Breast epithelium (tissue), 4 donors: ENCODE data around the gene EFNA1. TPM values are rescaled to one million over a fixed set of nuclear protein-coding genes. Genes with fewer than 3 reads are reported as not detected.

Source experiments
- DNase-seq, 2 donors: peaks; one replicate each; pipeline ENCODE4 v3.0.0-alpha.2; 2019; ENCODE audit warnings: low spot score in 2 of 2
- H3K27ac ChIP-seq, 2 donors: fragments of 200-600 bp; sonication (generic) in 1 of 2; one replicate each; pipeline ENCODE4 v1.5.1; 2016 to 2019; ENCODE audit warnings: mild to moderate bottlenecking in 1 of 2
- H3K27me3 ChIP-seq, 2 donors: fragments of 200-600 bp; sonication (generic) in 1 of 2; one replicate each; pipeline versions ENCODE4 v1.5.1 to v1.6.0; 2017 to 2019; ENCODE audit warnings: control low read depth in 1 of 2, mild to moderate bottlenecking in 1 of 2
- H3K36me3 ChIP-seq: fragments of 200-600 bp; one replicate; pipeline ENCODE4 v1.5.1; 2019
- H3K4me1 ChIP-seq, 2 donors: fragments of 200-600 bp; sonication (generic); one replicate each; pipeline ENCODE4 v1.5.1; 2016 to 2019; ENCODE audit warnings: control low read depth in 1 of 2
- H3K4me3 ChIP-seq, 3 donors: fragments of 200-600 bp; sonication (generic); 1 replicate in 2 of 3; 2 replicates in 1 of 3; pipeline ENCODE4 v1.5.1; 2016 to 2019; ENCODE audit warnings: mild to moderate bottlenecking in 3 of 3, moderate library complexity in 2 of 3
- H3K9me3 ChIP-seq, 2 donors: fragments of 200-600 bp; sonication (generic) in 1 of 2; one replicate each; pipeline ENCODE4 v1.5.1; 2016 to 2019; ENCODE audit warnings: control low read depth in 1 of 2
- CTCF ChIP-seq, 3 donors: fragments of 450-650 bp; IDR thresholded peaks; one replicate each; pipeline ENCODE4 v1.5.1; 2016 to 2017; ENCODE audit warnings: antibody characterized with exemption in 3 of 3, mild to moderate bottlenecking in 3 of 3, moderate library complexity in 3 of 3
- POLR2A ChIP-seq: fragments of 450-650 bp; IDR thresholded peaks from one replicate; pipeline ENCODE4 v1.6.1; 2016; ENCODE audit warnings: antibody characterized with exemption, mild to moderate bottlenecking, moderate library complexity
- POLR2AphosphoS5 ChIP-seq, 3 donors: sonication (generic); formaldehyde crosslinking; IDR thresholded peaks; one replicate each; pipeline ENCODE4 v1.6.1; 2017; ENCODE audit warnings: antibody characterized with exemption in 3 of 3
- intact Hi-C: fragments of 100-400 bp; cut with DNase I; formaldehyde crosslinking; loops from one replicate; pipeline ENCODE4 v1.15.1; 2023; ENCODE audit warnings: low total_unique reads
- total RNA-seq, 3 donors: library from RNA; depleted of rRNA; stranded (reverse); fragments of >200 nt; gene quantifications; one replicate each; pipeline ENCODE4 v1.1.0, GENCODE V29; 2016

Gene EFNA1
- total RNA-seq, 3 donors from 2014 or later, result 18.7 to 163 (median 120) TPM

DNA sequence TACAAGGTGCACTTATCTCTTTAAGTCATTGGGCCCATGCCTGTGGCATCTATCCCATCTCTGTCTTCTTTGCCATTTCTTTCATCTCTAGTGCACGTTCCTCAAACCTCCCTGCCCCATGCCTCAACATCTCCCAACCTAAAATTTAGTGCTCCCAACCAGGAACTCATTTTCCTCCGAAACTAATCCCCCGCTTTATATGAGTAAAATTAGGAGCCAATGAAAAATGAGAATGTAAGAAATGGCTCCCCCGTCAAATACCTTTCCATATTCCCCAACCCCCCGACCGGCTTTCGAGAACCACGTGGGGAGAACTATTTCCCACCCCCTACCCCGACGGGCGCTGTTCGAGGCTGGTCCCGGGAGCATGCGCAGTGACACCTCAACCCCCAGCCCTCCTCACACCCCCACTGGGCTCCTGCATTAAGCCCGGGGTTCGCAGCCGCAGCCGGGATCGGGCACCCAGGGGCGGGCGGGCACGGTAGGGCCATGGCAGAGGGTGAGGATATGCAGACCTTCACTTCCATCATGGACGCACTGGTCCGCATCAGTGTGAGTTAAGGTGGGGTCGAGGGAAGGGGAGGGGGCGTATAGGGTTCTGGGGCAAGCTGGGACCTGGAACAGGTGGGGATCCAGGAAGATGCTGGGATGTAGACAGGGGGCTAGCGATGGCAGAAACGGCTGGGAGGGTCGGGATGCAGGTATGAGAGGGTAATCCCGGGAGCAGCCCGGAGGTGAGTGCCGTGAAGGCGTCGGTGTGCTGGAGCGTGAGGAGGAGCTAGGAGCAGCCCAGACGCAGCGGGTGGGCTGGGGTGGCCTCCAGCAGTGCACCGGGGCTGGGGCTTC lies 46.0 kb downstream of the EFNA1 start, which contains the start of gene TRIM46:
TRIM46 (plus strand) TSS at position 372 of the 846 bp plus-strand sequence; CDS start at position 490, 118 bp downstream.
- DNase-seq, result peak; percentile 17 to 51
- TF ChIP-seq CTCF (IDR thresholded peaks at IDR 0.05) (no peak), POLR2A (no peak), POLR2AphosphoS5 (IDR thresholded peaks at IDR 0.05) (no peak)
- intact Hi-C loops, result no loop called here
- Histone ChIP-seq H3K36me3 (no peaks in the 10 kb centered on the region), H3K27ac (peak within 1 kb of the TSS; percentile 96 to 98), H3K4me1 (peaks cover 0 to 10% of the 10 kb centered on the region in 2 donors), H3K27me3 (no peaks in the 10 kb centered on the region), H3K4me3 (peak within 1 kb of the TSS; percentile 76 to 90 (median 82)), H3K9me3 (no peaks in the 10 kb centered on the region)

DNA sequence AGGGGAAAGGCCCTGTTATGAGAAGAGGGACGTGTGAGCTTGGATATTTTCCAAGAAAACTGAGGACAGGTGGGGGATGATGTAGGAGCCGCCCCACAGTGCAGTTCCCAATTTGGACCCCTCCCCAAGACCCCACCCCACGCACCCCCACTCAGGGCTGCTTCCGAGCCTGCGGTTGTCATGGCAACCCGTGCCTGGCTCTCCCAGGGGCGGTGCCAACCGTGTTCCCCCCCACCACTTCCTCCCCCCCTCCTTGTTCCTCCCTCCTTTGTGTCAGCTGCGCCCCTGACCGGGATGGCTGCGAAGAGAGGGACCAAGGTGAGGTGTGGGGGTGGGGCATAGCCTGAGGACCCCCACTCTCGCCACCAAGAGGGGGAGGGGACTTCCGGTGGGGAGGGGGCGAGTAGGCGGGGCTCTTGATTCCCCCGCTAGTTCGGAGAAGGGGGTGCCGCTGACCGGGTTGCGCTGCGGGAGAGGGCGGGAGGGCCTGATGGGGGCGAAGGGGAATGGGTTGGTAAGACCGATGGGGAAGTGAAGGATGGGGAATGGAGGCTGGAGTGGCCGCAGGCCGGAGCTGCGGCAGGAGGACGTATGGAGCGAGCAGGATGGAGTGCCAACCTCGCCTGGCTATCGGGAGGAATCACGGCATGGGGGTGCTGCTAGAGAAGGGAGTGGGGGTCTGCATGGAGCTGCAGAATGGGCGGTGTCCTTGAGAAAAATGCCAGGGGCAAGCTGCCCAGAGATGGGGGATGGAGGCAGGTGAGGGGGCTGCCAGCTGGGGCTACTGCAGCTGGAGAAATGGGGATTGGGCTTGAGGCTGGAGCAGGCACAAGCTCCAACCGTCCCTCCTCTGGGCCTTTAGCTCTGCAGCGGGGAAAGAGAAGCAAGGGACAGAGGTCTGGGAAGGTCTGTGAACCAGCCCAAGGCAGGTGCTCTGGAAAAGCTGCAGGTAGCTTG lies 46.9 kb downstream of the EFNA1 start:
- no peaks in the 10 kb centered on the region for H3K36me3 ChIP-seq
- H3K9me3 ChIP-seq, result no peaks in the 10 kb centered on the region
- no peak for TF ChIP-seq POLR2AphosphoS5 (IDR thresholded peaks at IDR 0.05)
- DNase-seq, result peak; percentile 19 to 48
- intact Hi-C loops, result no loop called here
- H3K27me3 ChIP-seq, result no peaks in the 10 kb centered on the region
- peaks cover 0 to 16% of the 10 kb centered on the region in 2 donors for H3K4me1 ChIP-seq
- H3K27ac ChIP-seq, result peak overlapping the region in 1 of 2 donors; percentile 25
- H3K4me3 ChIP-seq, result peak overlapping the region in 2 of 3 donors; percentile 76 to 90

GRCh38 chr1:155175281-155175926 lies 47.7 kb downstream of the EFNA1 start:
- DNase-seq, result peak in 1 of 2 donors; percentile 52
- Histone ChIP-seq H3K9me3 (no peaks in the 10 kb centered on the region), H3K36me3 (no peaks in the 10 kb centered on the region), H3K27me3 (no peaks in the 10 kb centered on the region), H3K4me3 (no peak overlapping the region), H3K4me1 (peaks cover 0 to 16% of the 10 kb centered on the region in 2 donors), H3K27ac (no peak overlapping the region)
- intact Hi-C loops, result no loop called here
- no peak for TF ChIP-seq CTCF (IDR thresholded peaks at IDR 0.05)
- no peak for TF ChIP-seq POLR2A
- no peak for TF ChIP-seq POLR2AphosphoS5 (IDR thresholded peaks at IDR 0.05)

GRCh38 chr1:155175927-155176371 lies 48.3 kb downstream of the EFNA1 start:
- no peaks in the 10 kb centered on the region for H3K27me3 ChIP-seq
- no peaks in the 10 kb centered on the region for H3K36me3 ChIP-seq
- H3K9me3 ChIP-seq, result no peaks in the 10 kb centered on the region
- H3K4me3 ChIP-seq, result no peak overlapping the region
- peaks cover 0 to 16% of the 10 kb centered on the region in 2 donors for H3K4me1 ChIP-seq
- peak in 1 of 2 donors; percentile 51 for DNase-seq
- TF ChIP-seq POLR2A (no peak), CTCF (IDR thresholded peaks at IDR 0.05) (no peak), POLR2AphosphoS5 (IDR thresholded peaks at IDR 0.05) (no peak)
- intact Hi-C loops, result no loop called here
- H3K27ac ChIP-seq, result peak overlapping the region in 1 of 2 donors; percentile 85

GRCh38 chr1:155176544-155177071 lies 48.9 kb downstream of the EFNA1 start:
- no peak for TF ChIP-seq POLR2A
- peak; percentile 93 to 97 (median 94) for TF ChIP-seq CTCF (IDR thresholded peaks at IDR 0.05)
- TF ChIP-seq POLR2AphosphoS5 (IDR thresholded peaks at IDR 0.05), result peak in 1 of 3 donors; percentile 32
- Histone ChIP-seq H3K27me3 (no peaks in the 10 kb centered on the region), H3K36me3 (no peaks in the 10 kb centered on the region), H3K4me3 (peak overlapping the region in 1 of 3 donors; percentile 26), H3K4me1 (peaks cover 0 to 16% of the 10 kb centered on the region in 2 donors), H3K27ac (peak overlapping the region; percentile 85 to 94), H3K9me3 (no peaks in the 10 kb centered on the region)
- intact Hi-C loops, result no loop called here
- DNase-seq, result peak; percentile 78 to 91
